GM12874 (cell line): ENCODE results near the gene ATP6V0D1.

ENCODE experiments used
- CTCF ChIP-seq: IDR thresholded peaks from 2 replicates; pipeline ENCODE4 v1.5.1; 2011; ENCODE audit warnings: low read depth, mild to moderate bottlenecking, control low read depth, low read length, moderate library complexity; ENCODE audit not compliant: insufficient read depth

The ATP6V0D1 gene

GRCh38 chr16:67413978-67414911 is 66.7 kb downstream of the ATP6V0D1 start:
- TF ChIP-seq CTCF, result no peak

GRCh38 chr16:67412294-67412693 is 68.7 kb downstream of the ATP6V0D1 start:
- no peak for TF ChIP-seq CTCF

GRCh38 chr16:67411339-67411738 is 69.6 kb downstream of the ATP6V0D1 start:
- no peak for TF ChIP-seq CTCF

GRCh38 chr16:67409631-67410030 is 71.3 kb downstream of the ATP6V0D1 start:
- no peak for TF ChIP-seq CTCF

- no peak for TF ChIP-seq CTCF
Observed at GRCh38 chr16:67407788-67408452, 73.0 kb downstream of the ATP6V0D1 start.

- TF ChIP-seq CTCF, result no peak
Observed at GRCh38 chr16:67407176-67407787, 73.7 kb downstream of the ATP6V0D1 start.

- no peak for TF ChIP-seq CTCF
Observed at GRCh38 chr16:67406111-67406971, 74.6 kb downstream of the ATP6V0D1 start.
